Measurements from ENCODE around the gene PDE11A. TPM values are rescaled to one million over a fixed set of nuclear protein-coding genes. Genes with fewer than 3 reads are reported as not detected.
"Not testable (repeated sequence)": the region's sequence is repeated elsewhere in the genome, so short reads cannot be mapped to it uniquely, and the experiment has no call there.

The PDE11A gene
- total and polyA plus RNA-seq, 4 donors: 0.03 to 1.2 (median 0.58) TPM

- no peaks in the 10 kb centered on the region for H3K36me3 ChIP-seq (ENCODE audit: control insufficient read depth in 1 of 2, insufficient read depth in 2 of 2, low read length in 1 of 2)
- DNase-seq: no peak
- no peaks in the 10 kb centered on the region for H3K27me3 ChIP-seq (ENCODE audit: control insufficient read depth in 1 of 2, insufficient read depth in 2 of 2, low read length in 1 of 2)
- intact Hi-C loops (cut with DNase I): no loop called here
- ATAC-seq (ENCODE audit: low FRiP score): no peak
- H3K4me3 ChIP-seq (ENCODE audit: low read length in 2 of 2): no peak overlapping the region
- H3K9me3 ChIP-seq (ENCODE audit: control insufficient read depth, low read length): peaks cover 2% of the 10 kb centered on the region
- no peaks in the 10 kb centered on the region for H3K4me1 ChIP-seq (ENCODE audit: control insufficient read depth in 1 of 2, insufficient read depth in 2 of 2, low read length in 2 of 2)
- H3K27ac ChIP-seq (ENCODE audit: low read depth in 1 of 2, low read length in 2 of 2): no peak overlapping the region
Measured at GRCh38 chr2:177868806-177869205, 203.8 kb downstream of the PDE11A start.

GRCh38 chr2:177857538-177857937 lies 215.0 kb downstream of the PDE11A start:
- Histone ChIP-seq H3K27me3 (ENCODE audit: control insufficient read depth in 1 of 2, insufficient read depth in 2 of 2, low read length in 1 of 2) (no peaks in the 10 kb centered on the region), H3K27ac (ENCODE audit: low read depth in 1 of 2, low read length in 2 of 2) (no peak overlapping the region), H3K4me3 (ENCODE audit: low read length in 2 of 2) (no peak overlapping the region), H3K9me3 (ENCODE audit: control insufficient read depth, low read length) (no peaks in the 10 kb centered on the region), H3K36me3 (ENCODE audit: control insufficient read depth in 1 of 2, insufficient read depth in 2 of 2, low read length in 1 of 2) (no peaks in the 10 kb centered on the region), H3K4me1 (ENCODE audit: control insufficient read depth in 1 of 2, insufficient read depth in 2 of 2, low read length in 2 of 2) (no peaks in the 10 kb centered on the region)
- no peak for ATAC-seq (ENCODE audit: low FRiP score)
- intact Hi-C loops (cut with DNase I): no loop called here
- no peak for DNase-seq
- 52 to 54% methylated on average over 1 of the region's 1 CpG for WGBS, 2 donors

GRCh38 chr2:177852389-177852788 lies 220.2 kb downstream of the PDE11A start:
- 25 to 37% methylated on average over 1 of the region's 1 CpG for WGBS, 2 donors
- DNase-seq: no peak
- no peak for ATAC-seq (ENCODE audit: low FRiP score)
- Histone ChIP-seq H3K9me3 (ENCODE audit: control insufficient read depth, low read length) (no peaks in the 10 kb centered on the region), H3K4me3 (ENCODE audit: low read length in 2 of 2) (no peak overlapping the region), H3K36me3 (ENCODE audit: control insufficient read depth in 1 of 2, insufficient read depth in 2 of 2, low read length in 1 of 2) (no peaks in the 10 kb centered on the region), H3K4me1 (ENCODE audit: control insufficient read depth in 1 of 2, insufficient read depth in 2 of 2, low read length in 2 of 2) (no peaks in the 10 kb centered on the region), H3K27me3 (ENCODE audit: control insufficient read depth in 1 of 2, insufficient read depth in 2 of 2, low read length in 1 of 2) (no peaks in the 10 kb centered on the region), H3K27ac (ENCODE audit: low read depth in 1 of 2, low read length in 2 of 2) (no peak overlapping the region)
- intact Hi-C loops (cut with DNase I): no loop called here

- H3K36me3 ChIP-seq (ENCODE audit: control insufficient read depth in 1 of 2, insufficient read depth in 2 of 2, low read length in 1 of 2): no peaks in the 10 kb centered on the region
- H3K27ac ChIP-seq (ENCODE audit: low read depth in 1 of 2, low read length in 2 of 2): no peak overlapping the region
- WGBS, 2 donors: 63 to 68% methylated on average over 2 of the region's 2 CpGs
- ATAC-seq (ENCODE audit: low FRiP score) (no peak), DNase-seq (no peak)
- no peaks in the 10 kb centered on the region for H3K9me3 ChIP-seq (ENCODE audit: control insufficient read depth, low read length)
- intact Hi-C loops (cut with DNase I): loop anchor here in 1 of 2 donors (10.0 kb wide), 1 partner anchor 148 kb away; no protein-coding TSS in a partner anchor
- no peaks in the 10 kb centered on the region for H3K27me3 ChIP-seq (ENCODE audit: control insufficient read depth in 1 of 2, insufficient read depth in 2 of 2, low read length in 1 of 2)
- no peaks in the 10 kb centered on the region for H3K4me1 ChIP-seq (ENCODE audit: control insufficient read depth in 1 of 2, insufficient read depth in 2 of 2, low read length in 2 of 2)
- no peak overlapping the region for H3K4me3 ChIP-seq (ENCODE audit: low read length in 2 of 2)
Measured at GRCh38 chr2:177843188-177843587, 229.4 kb downstream of the PDE11A start.

- H3K27me3 ChIP-seq (ENCODE audit: control insufficient read depth in 1 of 2, insufficient read depth in 2 of 2, low read length in 1 of 2): no peaks in the 10 kb centered on the region
- DNase-seq (no peak), ATAC-seq (ENCODE audit: low FRiP score) (no peak)
- H3K27ac ChIP-seq (ENCODE audit: low read depth in 1 of 2, low read length in 2 of 2): no peak overlapping the region
- H3K4me3 ChIP-seq (ENCODE audit: low read length in 2 of 2): no peak overlapping the region
- H3K36me3 ChIP-seq (ENCODE audit: control insufficient read depth in 1 of 2, insufficient read depth in 2 of 2, low read length in 1 of 2): no peaks in the 10 kb centered on the region
- H3K4me1 ChIP-seq (ENCODE audit: control insufficient read depth in 1 of 2, insufficient read depth in 2 of 2, low read length in 2 of 2): no peaks in the 10 kb centered on the region
- H3K9me3 ChIP-seq (ENCODE audit: control insufficient read depth, low read length): no peaks in the 10 kb centered on the region
- WGBS, 2 donors: 58 to 61% methylated on average over 3 of the region's 3 CpGs
- intact Hi-C loops (cut with DNase I): loop anchor here in 1 of 2 donors (10.0 kb wide), 1 partner anchor 147 kb away; no protein-coding TSS in a partner anchor
Measured at GRCh38 chr2:177842243-177842642, 230.3 kb downstream of the PDE11A start.

- WGBS, 2 donors: 94 to 95% methylated on average over 20 to 27 of the region's 27 CpGs
- not testable (repeated sequence) for ATAC-seq (ENCODE audit: low FRiP score)
Measured at GRCh38 chr2:177835418-177836204, 237.0 kb downstream of the PDE11A start.

GRCh38 chr2:177832611-177833433 lies 239.8 kb downstream of the PDE11A start:
- H3K36me3 ChIP-seq (ENCODE audit: control insufficient read depth in 1 of 2, insufficient read depth in 2 of 2, low read length in 1 of 2): no peaks in the 10 kb centered on the region
- no peak overlapping the region for H3K4me3 ChIP-seq (ENCODE audit: low read length in 2 of 2)
- 90 to 94% methylated on average over 6 of the region's 6 CpGs for WGBS, 2 donors
- ATAC-seq (ENCODE audit: low FRiP score) (no peak), DNase-seq (no peak)
- H3K4me1 ChIP-seq (ENCODE audit: control insufficient read depth in 1 of 2, insufficient read depth in 2 of 2, low read length in 2 of 2): no peaks in the 10 kb centered on the region
- peaks cover 0 to 2% of the 10 kb centered on the region in 2 donors for H3K27me3 ChIP-seq (ENCODE audit: control insufficient read depth in 1 of 2, insufficient read depth in 2 of 2, low read length in 1 of 2)
- intact Hi-C loops (cut with DNase I): no loop called here
- H3K9me3 ChIP-seq (ENCODE audit: control insufficient read depth, low read length): peaks cover 7% of the 10 kb centered on the region
- no peak overlapping the region for H3K27ac ChIP-seq (ENCODE audit: low read depth in 1 of 2, low read length in 2 of 2)

More at GRCh38 chr2:177835418-177836204, 237.0 kb downstream of the PDE11A start:
- intact Hi-C loops (cut with DNase I); DNase-seq; H3K27ac ChIP-seq (ENCODE audit: low read depth in 1 of 2, low read length in 2 of 2); H3K27me3 ChIP-seq (ENCODE audit: control insufficient read depth in 1 of 2, insufficient read depth in 2 of 2, low read length in 1 of 2); H3K36me3 ChIP-seq (ENCODE audit: control insufficient read depth in 1 of 2, insufficient read depth in 2 of 2, low read length in 1 of 2); H3K4me3 ChIP-seq (ENCODE audit: low read length in 2 of 2); H3K9me3 ChIP-seq (ENCODE audit: control insufficient read depth, low read length); H3K4me1 ChIP-seq (ENCODE audit: control insufficient read depth in 1 of 2, insufficient read depth in 2 of 2, low read length in 2 of 2): not testable (repeated sequence)

GRCh38 chr2:177830881-177831386 lies 241.6 kb downstream of the PDE11A start:
- 37 to 38% methylated on average over 1 of the region's 1 CpG for WGBS, 2 donors
- ATAC-seq (ENCODE audit: low FRiP score): no peak
- no peak for DNase-seq
- no peak overlapping the region for H3K4me3 ChIP-seq (ENCODE audit: low read length in 2 of 2)
- intact Hi-C loops (cut with DNase I): no loop called here
- H3K27me3 ChIP-seq (ENCODE audit: control insufficient read depth in 1 of 2, insufficient read depth in 2 of 2, low read length in 1 of 2): peaks cover 0 to 2% of the 10 kb centered on the region in 2 donors
- no peaks in the 10 kb centered on the region for H3K4me1 ChIP-seq (ENCODE audit: control insufficient read depth in 1 of 2, insufficient read depth in 2 of 2, low read length in 2 of 2)
- H3K27ac ChIP-seq (ENCODE audit: low read depth in 1 of 2, low read length in 2 of 2): no peak overlapping the region
- H3K9me3 ChIP-seq (ENCODE audit: control insufficient read depth, low read length): peaks cover 7% of the 10 kb centered on the region
- no peaks in the 10 kb centered on the region for H3K36me3 ChIP-seq (ENCODE audit: control insufficient read depth in 1 of 2, insufficient read depth in 2 of 2, low read length in 1 of 2)
